ENCODE results near the gene RESP18.

- TF ChIP-seq CTCF (IDR thresholded peaks at IDR 0.05) (no peak), POLR2A (IDR thresholded peaks at IDR 0.05) (no peak), EP300 (IDR thresholded peaks at IDR 0.05) (no peak)
Measured at GRCh38 chr2:219380926-219381325, 48.4 kb upstream of the RESP18 start.

All from tibial nerve (tissue), 4 donors.